T-cell (primary cell): ENCODE measurements around the gene CHTOP. TPM values are rescaled to one million over a fixed set of nuclear protein-coding genes. Genes with fewer than 3 reads are reported as not detected.

ENCODE experiments used
- ATAC-seq, 4 experiments: fragments of 200-7000 bp in 3 of 4; fragments of 150-1000 bp in 1 of 4; cut with Tn5 transposase; replicated peaks in 1 of 4; 1 replicate in 3 of 4; 2 replicates in 1 of 4; pipeline ENCODE4 v1.10.0; 2021; ENCODE audit warnings: moderate library complexity in 3 of 4, mild to moderate bottlenecking in 2 of 4, moderate number of reproducible peaks in 1 of 4
- CTCF ChIA-PET, 2 donors: fragments of 300-600 bp; sonication (Branson Sonifier 250); formaldehyde crosslinking; loops; one replicate each; lab custom pipeline; 2022; ENCODE audit warnings: antibody characterized with exemption in 2 of 2; lab: Charles Lee
- POLR2A ChIA-PET, 2 donors: fragments of 300-600 bp; sonication (Branson Sonifier 250); formaldehyde crosslinking; loops; one replicate each; lab custom pipeline; 2022; ENCODE audit warnings: antibody characterized with exemption in 2 of 2; lab: Charles Lee
- DNase-seq, 35 experiments: peaks; one replicate each; pipeline versions ENCODE4 v3.0.0 to v3.0.0-alpha.2; 2013 to 2023
- H3K27ac ChIP-seq: one replicate; pipeline ENCODE4 v1.5.1; 2013; ENCODE audit warnings: low read length
- H3K27me3 ChIP-seq, 2 experiments: replicated peaks in 1 of 2; 1 replicate in 1 of 2; 2 replicates in 1 of 2; pipeline versions ENCODE4 v1.6.1 to v1.7.0; 2013; ENCODE audit warnings: low read length in 1 of 2, mixed read lengths in 1 of 2; ENCODE audit not compliant: control insufficient read depth in 2 of 2, insufficient read depth in 2 of 2; ENCODE audit errors: extremely low read depth in 1 of 2
- H3K36me3 ChIP-seq, 2 donors: 1 replicate in 1 of 2; 2 replicates in 1 of 2; pipeline versions ENCODE4 v1.6.1 to v1.7.0; 2013; ENCODE audit warnings: low read length in 1 of 2; ENCODE audit not compliant: control insufficient read depth in 2 of 2, insufficient read depth in 1 of 2; ENCODE audit errors: extremely low read depth in 1 of 2
- H3K4me1 ChIP-seq, 2 experiments: 1 replicate in 1 of 2; 2 replicates in 1 of 2; pipeline versions ENCODE4 v1.6.1 to v1.7.0; 2013; ENCODE audit warnings: low read length in 2 of 2, mixed read lengths in 1 of 2; ENCODE audit not compliant: insufficient read depth in 2 of 2, control insufficient read depth in 1 of 2; ENCODE audit errors: extremely low read depth in 1 of 2
- H3K4me3 ChIP-seq, 2 donors: 1 replicate in 1 of 2; 2 replicates in 1 of 2; pipeline versions ENCODE4 v1.5.1 to v1.7.0; 2013; ENCODE audit warnings: mild to moderate bottlenecking in 2 of 2, low read length in 1 of 2, moderate library complexity in 1 of 2; ENCODE audit not compliant: control insufficient read depth in 1 of 2; ENCODE audit errors: extremely low read depth in 1 of 2
- H3K9me3 ChIP-seq: 2 replicates; pipeline ENCODE4 v1.7.0; 2013
- H3K27ac Mint-ChIP-seq, 2 donors: one replicate each; pipeline ENCODE4 v1.8.0; 2020 to 2021; ENCODE audit warnings: mild to moderate bottlenecking in 2 of 2, mixed read lengths in 2 of 2
- H3K27me3 Mint-ChIP-seq, 2 donors: one replicate each; pipeline ENCODE4 v1.8.0; 2021 to 2022; ENCODE audit warnings: mixed read lengths in 2 of 2
- H3K36me3 Mint-ChIP-seq: one replicate; pipeline ENCODE4 v1.8.0; 2021; ENCODE audit warnings: mixed read lengths
- H3K4me1 Mint-ChIP-seq, 3 donors: one replicate each; pipeline ENCODE4 v1.8.0; 2020 to 2022; ENCODE audit warnings: mixed read lengths in 3 of 3, mild to moderate bottlenecking in 1 of 3
- H3K4me3 Mint-ChIP-seq, 3 donors: one replicate each; pipeline ENCODE4 v1.8.0; 2020 to 2022; ENCODE audit warnings: mild to moderate bottlenecking in 3 of 3, mixed read lengths in 3 of 3, moderate library complexity in 3 of 3
- H3K9me3 Mint-ChIP-seq, 3 donors: one replicate each; pipeline ENCODE4 v1.8.0; 2020 to 2022; ENCODE audit warnings: mixed read lengths in 3 of 3
- WGBS: methylation state at CpG from one replicate; pipeline ENCODE4 v1.1.5; 2013; ENCODE audit warnings: missing lambda C conversion rate; ENCODE audit not compliant: insufficient coverage; 5-methylcytosine and 5-hydroxymethylcytosine counted together
- total RNA-seq, 35 experiments: library from RNA in 6 of 35; stranded (reverse) in 6 of 35; fragments of 120-200 nt in 1 of 35; gene quantifications; one replicate each; pipeline versions ENCODE4 v1.2.1 to v1.2.4 and lab custom pipeline; 2013 to 2026

Gene CHTOP
- total RNA-seq, 5 donors from 2014 or later (not counting 1 experiment from before 2014, with no cell fraction given), result 76.7 to 131 (median 130) TPM

- 40% methylated on average over 1 of the region's 4 CpGs for WGBS
- Mint-ChIP-seq H3K9me3 (no peaks in the 10 kb centered on the region), H3K27me3 (no peaks in the 10 kb centered on the region), H3K36me3 (no peaks in the 10 kb centered on the region), H3K4me1 (peaks cover 0 to 8% (median 0%) of the 10 kb centered on the region in 3 donors), H3K4me3 (no peak overlapping the region), H3K27ac (no peak overlapping the region)
- DNase-seq (no peak), ATAC-seq (no peak)
- ChIA-PET CTCF (no interaction called here), POLR2A (no interaction called here)
- Histone ChIP-seq H3K4me3 (no peak overlapping the region), H3K4me1 (no peaks in the 10 kb centered on the region), H3K9me3 (no peaks in the 10 kb centered on the region), H3K36me3 (no peaks in the 10 kb centered on the region), H3K27ac (no peak overlapping the region), H3K27me3 (no peaks in the 10 kb centered on the region)
Observed at GRCh38 chr1:153592748-153593147, 41.1 kb upstream of the CHTOP start.

GRCh38 chr1:153597206-153597605, 36.7 kb upstream of the CHTOP start:
- peak in 3 of 4 experiments; percentile 14 to 37 (median 25) for ATAC-seq
- Mint-ChIP-seq H3K27ac (peak overlapping the region in 1 of 2 donors; percentile 4), H3K9me3 (no peaks in the 10 kb centered on the region), H3K4me3 (no peak overlapping the region), H3K4me1 (peaks cover 5 to 16% (median 14%) of the 10 kb centered on the region in 3 donors), H3K36me3 (no peaks in the 10 kb centered on the region), H3K27me3 (no peaks in the 10 kb centered on the region)
- H3K4me1 ChIP-seq, result peaks cover 4 to 10% of the 10 kb centered on the region in 2 experiments
- no peaks in the 10 kb centered on the region for H3K9me3 ChIP-seq
- ChIA-PET POLR2A (no interaction called here), CTCF (no interaction called here)
- no peaks in the 10 kb centered on the region for H3K27me3 ChIP-seq
- no peak overlapping the region for H3K4me3 ChIP-seq
- H3K36me3 ChIP-seq, result no peaks in the 10 kb centered on the region
- 100% methylated on average over 1 of the region's 6 CpGs for WGBS
- no peak overlapping the region for H3K27ac ChIP-seq
- DNase-seq, result no peak

- peaks cover 4 to 10% of the 10 kb centered on the region in 2 experiments for H3K4me1 ChIP-seq
- peak overlapping the region; percentile 68 to 75 for H3K27ac Mint-ChIP-seq
- H3K27me3 Mint-ChIP-seq, result no peaks in the 10 kb centered on the region
- H3K4me1 Mint-ChIP-seq, result peaks cover 8 to 21% (median 16%) of the 10 kb centered on the region in 3 donors
- DNase-seq, result peak in 6 of 35 experiments; percentile 2 to 42 (median 6)
- H3K9me3 ChIP-seq, result no peaks in the 10 kb centered on the region
- H3K27ac ChIP-seq, result peak overlapping the region; percentile 29
- H3K4me3 Mint-ChIP-seq, result no peak overlapping the region
- no peaks in the 10 kb centered on the region for H3K27me3 ChIP-seq
- 49% methylated on average over 2 of the region's 7 CpGs for WGBS
- ChIA-PET CTCF (interaction anchor here in 1 of 2 donors (0.6 to 1.0 kb wide), 3 partner anchors 9 to 279 kb away, joined by 3 to 4 read pairs (median 3); no protein-coding TSS in a partner anchor), POLR2A (no interaction called here)
- ATAC-seq, result peak; percentile 74 to 87 (median 83)
- no peaks in the 10 kb centered on the region for H3K36me3 ChIP-seq
- H3K9me3 Mint-ChIP-seq, result no peaks in the 10 kb centered on the region
- H3K36me3 Mint-ChIP-seq, result no peaks in the 10 kb centered on the region
- H3K4me3 ChIP-seq, result no peak overlapping the region
Observed at GRCh38 chr1:153598309-153599172, 35.3 kb upstream of the CHTOP start.

GRCh38 chr1:153599847-153600246, 34.0 kb upstream of the CHTOP start:
- H3K4me3 Mint-ChIP-seq, result no peak overlapping the region
- H3K4me3 ChIP-seq, result no peak overlapping the region
- no peaks in the 10 kb centered on the region for H3K27me3 ChIP-seq
- ChIA-PET POLR2A (no interaction called here), CTCF (interaction anchor here in 1 of 2 donors (1.1 kb wide), 1 partner anchor 68 kb away, joined by 3 read pairs; no protein-coding TSS in a partner anchor)
- no peak overlapping the region for H3K27ac ChIP-seq
- no peaks in the 10 kb centered on the region for H3K36me3 ChIP-seq
- H3K4me1 Mint-ChIP-seq, result peaks cover 8 to 21% (median 16%) of the 10 kb centered on the region in 3 donors
- ATAC-seq (no peak), DNase-seq (no peak)
- H3K27me3 Mint-ChIP-seq, result no peaks in the 10 kb centered on the region
- no peak overlapping the region for H3K27ac Mint-ChIP-seq
- peaks cover 4 to 10% of the 10 kb centered on the region in 2 experiments for H3K4me1 ChIP-seq
- no peaks in the 10 kb centered on the region for H3K9me3 ChIP-seq
- H3K9me3 Mint-ChIP-seq, result no peaks in the 10 kb centered on the region
- H3K36me3 Mint-ChIP-seq, result no peaks in the 10 kb centered on the region
- 100% methylated on average over 1 of the region's 7 CpGs for WGBS

GRCh38 chr1:153602749-153603148, 31.1 kb upstream of the CHTOP start:
- CTCF ChIA-PET, result no interaction called here

GRCh38 chr1:153606194-153606593, 27.7 kb upstream of the CHTOP start:
- Mint-ChIP-seq H3K4me3 (no peak overlapping the region), H3K4me1 (peaks cover 0 to 9% (median 4%) of the 10 kb centered on the region in 3 donors), H3K27me3 (no peaks in the 10 kb centered on the region), H3K36me3 (no peaks in the 10 kb centered on the region), H3K9me3 (no peaks in the 10 kb centered on the region), H3K27ac (no peak overlapping the region)
- no peaks in the 10 kb centered on the region for H3K36me3 ChIP-seq
- H3K9me3 ChIP-seq, result no peaks in the 10 kb centered on the region
- DNase-seq (no peak), ATAC-seq (no peak)
- no peak overlapping the region for H3K4me3 ChIP-seq
- H3K27me3 ChIP-seq, result no peaks in the 10 kb centered on the region
- no peaks in the 10 kb centered on the region for H3K4me1 ChIP-seq
- POLR2A ChIA-PET, result interaction anchor here in 1 of 2 donors (0.6 kb wide), 2 partner anchors 105 to 155 kb away, joined by 4 read pairs; no protein-coding TSS in a partner anchor
- no peak overlapping the region for H3K27ac ChIP-seq
- CTCF ChIA-PET, result interaction anchor here in 1 of 2 donors (0.7 kb wide), 1 partner anchor 106 kb away, joined by 4 read pairs; no protein-coding TSS in a partner anchor
- WGBS, result no CpG with 5 or more reads among the region's 11 CpGs

More at GRCh38 chr1:153602749-153603148, 31.1 kb upstream of the CHTOP start:
- peak overlapping the region in 1 of 2 donors; percentile 4 for H3K27ac Mint-ChIP-seq
- no peaks in the 10 kb centered on the region for H3K27me3 ChIP-seq
- no peaks in the 10 kb centered on the region for H3K36me3 Mint-ChIP-seq
- no peak overlapping the region for H3K4me3 Mint-ChIP-seq
- H3K27ac ChIP-seq, result no peak overlapping the region
- H3K4me1 Mint-ChIP-seq, result peaks cover 8 to 21% (median 8%) of the 10 kb centered on the region in 3 donors
- no peaks in the 10 kb centered on the region for H3K9me3 ChIP-seq
- no peaks in the 10 kb centered on the region for H3K27me3 Mint-ChIP-seq
- 100% methylated on average over 2 of the region's 6 CpGs for WGBS
- no peaks in the 10 kb centered on the region for H3K36me3 ChIP-seq
- no peak for ATAC-seq
- no peaks in the 10 kb centered on the region for H3K9me3 Mint-ChIP-seq
- DNase-seq, result no peak
- H3K4me1 ChIP-seq, result peaks cover 4 to 10% of the 10 kb centered on the region in 2 experiments
- POLR2A ChIA-PET, result no interaction called here
- no peak overlapping the region for H3K4me3 ChIP-seq
